Common myeloid progenitor, CD34-positive (primary cell): ENCODE measurements around the gene LRP1B.

Experiments used
- CTCF ChIA-PET: fragments of 350-600 bp; sonication (Branson Sonifier 250); formaldehyde crosslinking; loops from one replicate; lab custom pipeline; 2021; ENCODE audit warnings: antibody characterized with exemption; lab: Charles Lee
- POLR2A ChIA-PET: fragments of 350-600 bp; sonication (Branson Sonifier 250); formaldehyde crosslinking; loops from one replicate; lab custom pipeline; 2021; ENCODE audit warnings: antibody characterized with exemption; lab: Charles Lee
- DNase-seq, 3 donors: peaks; one replicate each; pipeline versions ENCODE4 v3.0.0 to v3.0.0-alpha.2; 2013
- H3K27ac ChIP-seq, 2 experiments: 1 replicate in 1 of 2; 2 replicates in 1 of 2; pipeline ENCODE4 v1.7.0; 2013; ENCODE audit warnings: inconsistent platforms in 2 of 2, low read length in 2 of 2, mild to moderate bottlenecking in 2 of 2, low read depth in 1 of 2, moderate library complexity in 1 of 2; ENCODE audit not compliant: severe bottlenecking in 2 of 2, insufficient read depth in 1 of 2, poor library complexity in 1 of 2
- H3K27me3 ChIP-seq, 5 experiments: replicated peaks in 2 of 5; 1 replicate in 3 of 5; 2 replicates in 2 of 5; pipeline versions ENCODE4 v1.6.1 to v1.7.0; 2013; ENCODE audit warnings: low read length in 4 of 5, mild to moderate bottlenecking in 2 of 5, moderate library complexity in 2 of 5, inconsistent platforms in 1 of 5; ENCODE audit not compliant: insufficient read depth in 5 of 5, control insufficient read depth in 4 of 5
- H3K36me3 ChIP-seq, 4 experiments: 1 replicate in 2 of 4; 2 replicates in 2 of 4; pipeline versions ENCODE4 v1.6.1 to v1.7.0; 2013; ENCODE audit warnings: low read length in 3 of 4, control low read depth in 1 of 4, mild to moderate bottlenecking in 1 of 4; ENCODE audit not compliant: control insufficient read depth in 4 of 4, insufficient read depth in 4 of 4
- H3K4me1 ChIP-seq, 4 experiments: 1 replicate in 3 of 4; 2 replicates in 1 of 4; pipeline versions ENCODE4 v1.6.1 to v1.7.1; 2013; ENCODE audit warnings: low read length in 3 of 4, mild to moderate bottlenecking in 3 of 4, control low read depth in 1 of 4, inconsistent platforms in 1 of 4, moderate library complexity in 1 of 4; ENCODE audit not compliant: control insufficient read depth in 4 of 4, insufficient read depth in 4 of 4; ENCODE audit errors: control extremely low read depth in 1 of 4
- H3K4me3 ChIP-seq, 7 experiments: 1 replicate in 4 of 7; 2 replicates in 3 of 7; pipeline versions ENCODE4 v1.5.1 to v1.7.0; 2013; ENCODE audit warnings: mild to moderate bottlenecking in 7 of 7, low read length in 6 of 7, moderate library complexity in 6 of 7, inconsistent platforms in 2 of 7, low read depth in 2 of 7, control low read depth in 1 of 7; ENCODE audit not compliant: insufficient read depth in 4 of 7, control insufficient read depth in 1 of 7; ENCODE audit errors: extremely low read depth in 1 of 7
- H3K9me3 ChIP-seq, 5 experiments: 1 replicate in 4 of 5; 2 replicates in 1 of 5; pipeline versions ENCODE4 v1.6.1 to v1.7.1; 2013; ENCODE audit warnings: low read length in 4 of 5, mild to moderate bottlenecking in 2 of 5, inconsistent platforms in 1 of 5, low read depth in 1 of 5, moderate library complexity in 1 of 5; ENCODE audit not compliant: control insufficient read depth in 4 of 5, insufficient read depth in 2 of 5; ENCODE audit errors: control extremely low read depth in 1 of 5
- WGBS: methylation state at CpG from one replicate; pipeline ENCODE4 v1.1.5; 2013; ENCODE audit not compliant: insufficient coverage; 5-methylcytosine and 5-hydroxymethylcytosine counted together

The LRP1B gene

DNA sequence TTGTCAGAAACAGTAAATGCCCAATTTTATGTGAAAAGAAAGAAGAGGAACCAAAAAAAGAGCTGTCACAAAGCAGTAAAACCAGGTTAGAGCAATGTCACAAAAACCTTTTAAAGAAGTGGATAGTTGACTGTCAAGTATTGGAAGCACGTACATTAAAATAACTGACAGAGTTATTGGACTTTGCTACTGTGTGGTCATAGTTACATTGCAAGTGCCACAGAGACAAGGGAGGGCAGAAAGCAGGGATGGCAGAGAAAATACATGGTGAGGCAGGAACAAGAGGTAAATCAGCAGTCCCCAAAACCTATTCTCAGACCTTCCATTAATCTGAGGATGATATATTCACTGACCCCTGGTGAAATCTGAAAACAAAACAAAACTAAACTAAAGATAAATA lies 116.3 kb downstream of the LRP1B start:
- no peak for DNase-seq
- H3K9me3 ChIP-seq = peaks cover 0 to 2% (median 0%) of the 10 kb centered on the region in 5 experiments
- CTCF ChIA-PET = no interaction called here
- H3K27me3 ChIP-seq = no peaks in the 10 kb centered on the region
- H3K36me3 ChIP-seq = no peaks in the 10 kb centered on the region
- no peak overlapping the region for H3K4me3 ChIP-seq
- H3K4me1 ChIP-seq = no peaks in the 10 kb centered on the region
- H3K27ac ChIP-seq = no peak overlapping the region
- 89% methylated on average over 1 of the region's 1 CpG for WGBS
- POLR2A ChIA-PET = no interaction called here

DNA sequence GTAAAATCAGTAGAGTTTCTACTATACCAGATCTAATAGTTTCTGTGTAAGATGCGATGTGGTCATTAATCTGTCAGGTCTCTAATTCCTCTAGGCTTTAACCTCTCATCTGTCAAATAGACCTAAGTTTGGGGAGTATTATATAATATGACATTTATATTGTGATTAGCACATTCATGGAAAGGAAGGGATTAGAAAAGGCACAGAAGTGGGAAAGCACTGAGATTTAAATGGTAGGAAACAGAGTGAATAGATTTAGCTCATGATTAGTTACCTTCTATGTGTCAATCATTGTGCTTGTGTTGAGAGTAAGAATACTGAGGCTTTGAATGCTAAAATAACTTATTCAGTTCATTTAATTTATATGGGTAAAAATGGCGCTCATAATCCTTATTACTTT lies 118.0 kb downstream of the LRP1B start:
- CTCF ChIA-PET = no interaction called here
- H3K9me3 ChIP-seq = peaks cover 0 to 2% (median 0%) of the 10 kb centered on the region in 5 experiments
- H3K36me3 ChIP-seq = no peaks in the 10 kb centered on the region
- H3K4me1 ChIP-seq = no peaks in the 10 kb centered on the region
- no CpG with 5 or more reads among the region's 2 CpGs for WGBS
- POLR2A ChIA-PET = no interaction called here
- no peak for DNase-seq
- H3K27ac ChIP-seq = no peak overlapping the region
- H3K27me3 ChIP-seq = no peaks in the 10 kb centered on the region
- no peak overlapping the region for H3K4me3 ChIP-seq

DNA sequence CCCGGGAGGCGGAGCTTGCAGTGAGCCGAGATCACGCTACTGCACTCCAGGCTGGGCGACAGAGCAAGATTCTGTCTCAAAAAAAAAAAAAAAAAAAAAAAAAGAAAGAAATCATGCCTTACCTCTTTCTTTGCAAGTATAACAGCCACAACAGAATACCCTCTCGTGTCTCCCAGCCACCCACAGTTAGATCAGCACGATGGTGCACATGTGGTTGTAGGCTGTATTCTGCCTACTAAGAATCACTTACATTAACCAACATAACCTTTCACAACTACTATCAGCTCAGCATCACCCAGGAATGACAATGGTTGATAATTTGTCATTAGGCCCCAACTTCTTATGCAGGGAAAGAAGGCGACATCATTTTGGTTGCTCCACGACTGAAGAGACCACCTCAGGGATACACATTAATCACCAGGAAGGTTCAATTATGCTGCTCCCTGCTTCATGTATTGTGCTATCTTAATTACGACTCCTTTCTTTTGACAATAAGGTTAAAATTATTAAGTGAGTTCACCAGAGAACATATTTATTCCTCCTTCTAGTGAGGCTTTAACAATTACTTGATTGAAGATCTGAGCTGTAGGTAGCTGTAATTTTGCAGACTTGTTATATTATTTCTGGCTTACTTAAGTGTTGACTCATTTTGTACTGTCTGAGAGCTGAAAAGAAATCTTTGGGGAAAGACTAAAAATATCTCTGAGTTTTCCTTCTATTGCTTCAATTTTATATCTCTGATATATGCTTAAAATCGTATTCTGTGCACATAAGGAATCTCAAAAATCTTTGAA lies 120.1 kb downstream of the LRP1B start:
- CTCF ChIA-PET = no interaction called here

DNA sequence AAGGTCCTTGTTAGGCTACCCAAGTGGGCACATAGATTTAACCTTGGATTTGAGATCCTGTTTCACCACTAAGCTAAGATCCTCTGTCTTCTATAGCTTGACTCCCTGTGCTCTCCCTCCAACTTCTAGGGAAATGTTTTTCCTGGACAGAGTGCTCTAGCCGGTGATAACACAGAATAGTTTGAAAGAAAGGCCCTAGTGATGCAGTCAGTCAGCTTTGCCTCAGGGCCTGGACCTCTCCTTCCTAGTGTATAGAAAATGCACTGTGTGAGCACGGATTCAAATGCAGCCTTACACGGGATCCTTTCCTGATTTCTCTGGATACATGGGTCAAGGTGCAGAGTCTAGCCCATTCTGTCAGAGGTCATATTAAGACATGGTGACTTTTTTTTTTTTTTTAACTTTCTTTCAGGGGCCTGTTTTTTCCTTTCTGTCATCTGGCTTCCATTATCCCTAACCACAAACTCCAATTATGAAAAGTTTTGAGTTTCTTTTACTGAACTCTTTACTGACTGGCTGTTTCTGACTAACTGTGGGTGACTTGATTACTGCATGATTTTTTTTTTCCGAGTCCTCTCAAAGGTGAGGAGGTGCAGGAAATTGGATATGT lies 122.6 kb downstream of the LRP1B start:
- no peak overlapping the region for H3K4me3 ChIP-seq
- ChIA-PET POLR2A (no interaction called here), CTCF (interaction anchor here (0.7 kb wide), 1 partner anchor 25 kb away, joined by 4 read pairs; no protein-coding TSS in a partner anchor)
- no peaks in the 10 kb centered on the region for H3K27me3 ChIP-seq
- no peaks in the 10 kb centered on the region for H3K4me1 ChIP-seq
- H3K36me3 ChIP-seq = no peaks in the 10 kb centered on the region
- 100% methylated on average over 1 of the region's 4 CpGs for WGBS
- peaks cover 0 to 2% (median 0%) of the 10 kb centered on the region in 5 experiments for H3K9me3 ChIP-seq
- no peak overlapping the region for H3K27ac ChIP-seq
- DNase-seq = no peak

More for the DNA sequence above, 120.1 kb downstream of the LRP1B start:
- H3K27ac ChIP-seq = no peak overlapping the region
- H3K4me1 ChIP-seq = no peaks in the 10 kb centered on the region
- peaks cover 0 to 2% (median 0%) of the 10 kb centered on the region in 5 experiments for H3K9me3 ChIP-seq
- DNase-seq = no peak
- H3K27me3 ChIP-seq = no peaks in the 10 kb centered on the region
- 100% methylated on average over 3 of the region's 11 CpGs for WGBS
- no peaks in the 10 kb centered on the region for H3K36me3 ChIP-seq
- no peak overlapping the region for H3K4me3 ChIP-seq
- POLR2A ChIA-PET = no interaction called here

DNA sequence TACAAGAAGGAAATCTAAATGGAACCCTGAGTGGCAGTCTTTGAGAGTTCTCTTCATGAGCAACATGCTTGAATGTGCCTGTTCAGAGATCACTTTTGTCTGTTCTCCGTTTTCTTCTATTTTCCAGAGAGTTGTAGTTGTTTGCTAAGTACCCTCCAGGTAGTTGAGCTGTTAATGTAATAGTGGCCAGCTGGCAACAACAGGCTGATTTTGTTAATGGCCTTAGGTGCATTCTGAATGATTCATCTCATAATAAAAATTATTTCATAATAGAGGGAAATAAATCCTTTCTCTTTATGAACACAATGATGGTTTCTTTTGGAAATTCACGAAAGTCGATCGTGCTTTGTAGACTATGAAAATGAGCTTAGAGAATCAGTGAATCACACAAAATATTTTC lies 136.8 kb downstream of the LRP1B start:
- 100% methylated on average over 1 of the region's 4 CpGs for WGBS
- no peaks in the 10 kb centered on the region for H3K9me3 ChIP-seq
- H3K27ac ChIP-seq = no peak overlapping the region
- H3K36me3 ChIP-seq = no peaks in the 10 kb centered on the region
- no peak for DNase-seq
- H3K4me3 ChIP-seq = no peak overlapping the region
- POLR2A ChIA-PET = no interaction called here
- no peaks in the 10 kb centered on the region for H3K27me3 ChIP-seq
- CTCF ChIA-PET = no interaction called here
- no peaks in the 10 kb centered on the region for H3K4me1 ChIP-seq

DNA sequence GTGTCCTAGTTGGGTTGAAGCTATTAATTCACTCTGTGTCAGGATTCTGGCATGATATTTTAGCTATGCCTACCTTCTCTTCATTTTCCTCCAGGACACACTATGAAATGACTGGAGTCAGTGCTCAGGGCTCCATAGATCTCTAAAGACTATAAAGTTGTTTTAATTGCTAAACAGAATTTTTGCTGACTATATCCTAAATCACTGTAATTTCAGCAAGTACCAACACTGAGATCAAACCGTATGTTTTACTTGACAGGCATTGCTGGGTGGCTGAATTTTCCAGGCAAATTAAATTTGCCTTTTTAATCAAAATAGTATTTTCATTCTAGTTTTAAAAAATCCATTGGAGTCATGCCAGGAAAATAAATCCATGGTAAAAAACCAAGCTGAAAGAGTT lies 138.1 kb downstream of the LRP1B start:
- DNase-seq = no peak
- H3K4me1 ChIP-seq = no peaks in the 10 kb centered on the region
- H3K36me3 ChIP-seq = no peaks in the 10 kb centered on the region
- POLR2A ChIA-PET = no interaction called here
- no peaks in the 10 kb centered on the region for H3K9me3 ChIP-seq
- no peaks in the 10 kb centered on the region for H3K27me3 ChIP-seq
- no peak overlapping the region for H3K4me3 ChIP-seq
- no peak overlapping the region for H3K27ac ChIP-seq
- WGBS = no CpG with 5 or more reads among the region's 1 CpG
- CTCF ChIA-PET = no interaction called here

DNA sequence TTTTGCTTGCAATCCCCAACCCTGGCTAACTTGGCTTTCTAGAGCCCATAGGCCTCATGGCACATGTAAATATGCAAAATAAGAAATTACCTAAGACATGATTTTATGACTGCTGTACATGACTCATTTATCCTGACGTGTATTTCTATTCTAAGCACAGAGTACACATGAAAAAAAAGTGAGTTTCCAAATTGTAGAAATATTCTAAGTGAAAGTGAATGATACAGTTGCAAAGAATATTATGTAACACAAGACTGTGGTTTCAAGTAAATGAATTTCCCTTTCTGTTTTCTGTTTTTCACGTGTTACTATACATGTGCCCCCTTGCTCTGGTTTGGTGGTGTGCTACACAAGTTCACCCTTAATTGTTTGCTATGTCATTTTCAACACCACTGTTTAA lies 162.4 kb downstream of the LRP1B start:
- Histone ChIP-seq H3K27ac (no peak overlapping the region), H3K4me1 (no peaks in the 10 kb centered on the region), H3K27me3 (no peaks in the 10 kb centered on the region), H3K36me3 (no peaks in the 10 kb centered on the region), H3K9me3 (no peaks in the 10 kb centered on the region), H3K4me3 (no peak overlapping the region)
- 67% methylated on average over 1 of the region's 2 CpGs for WGBS
- CTCF ChIA-PET = no interaction called here
- DNase-seq = no peak
- POLR2A ChIA-PET = no interaction called here
